Right kidney (tissue), 1 donor: ENCODE measurements around the gene RHOF.
"Not testable (repeated sequence)": the region's sequence is repeated elsewhere in the genome, so short reads cannot be mapped to it uniquely, and the experiment has no call there.

ENCODE experiments used
- DNase-seq: peaks from one replicate; pipeline ENCODE4 v3.0.0-alpha.2; 2016

Gene RHOF

GRCh38 chr12:121774968-121775474 lies 18.5 kb downstream of the RHOF start:
- no peak for DNase-seq

GRCh38 chr12:121773011-121773777 lies 20.3 kb downstream of the RHOF start:
- DNase-seq = peak; percentile 76

GRCh38 chr12:121770813-121771625 lies 22.5 kb downstream of the RHOF start:
- peak; percentile 48 for DNase-seq

- DNase-seq = no peak
Observed at GRCh38 chr12:121770388-121770787, 23.1 kb downstream of the RHOF start.

- no peak for DNase-seq
Observed at GRCh38 chr12:121769831-121770301, 23.6 kb downstream of the RHOF start.

- DNase-seq = no peak
Observed at GRCh38 chr12:121769297-121769830, 24.1 kb downstream of the RHOF start.

- DNase-seq = peak; percentile 56
Observed at GRCh38 chr12:121767525-121768016, 25.9 kb downstream of the RHOF start.

GRCh38 chr12:121766290-121767039 lies 27.0 kb downstream of the RHOF start:
- no peak for DNase-seq

- no peak for DNase-seq
Observed at GRCh38 chr12:121765573-121765972, 27.9 kb downstream of the RHOF start.

- no peak for DNase-seq
Observed at GRCh38 chr12:121764808-121765207, 28.7 kb downstream of the RHOF start.

- DNase-seq = no peak
Observed at GRCh38 chr12:121762269-121762668, 31.2 kb downstream of the RHOF start.

GRCh38 chr12:121758536-121758935 lies 35.0 kb downstream of the RHOF start:
- DNase-seq = not testable (repeated sequence)

- DNase-seq = no peak
Observed at GRCh38 chr12:121755591-121755990, 37.9 kb downstream of the RHOF start.

- DNase-seq = no peak
Observed at GRCh38 chr12:121754836-121755235, 38.7 kb downstream of the RHOF start.

GRCh38 chr12:121753844-121754264 lies 39.6 kb downstream of the RHOF start:
- DNase-seq = no peak

- no peak for DNase-seq
Observed at GRCh38 chr12:121751749-121752351, 41.6 kb downstream of the RHOF start.

GRCh38 chr12:121751034-121751433 lies 42.5 kb downstream of the RHOF start:
- no peak for DNase-seq

- DNase-seq = no peak
Observed at GRCh38 chr12:121750507-121750955, 43.0 kb downstream of the RHOF start.

GRCh38 chr12:121749267-121749666 lies 44.2 kb downstream of the RHOF start:
- DNase-seq = no peak

- peak; percentile 62 for DNase-seq
Observed at GRCh38 chr12:121748571-121749265, 44.8 kb downstream of the RHOF start.

GRCh38 chr12:121748218-121748570 lies 45.3 kb downstream of the RHOF start:
- DNase-seq = peak; percentile 51
